SU-DHL-6 (cell line): ENCODE results near the gene H19.

Experiments
- CTCF ChIP-seq: fragments of 200-600 bp; sonication (generic); IDR thresholded peaks from one replicate; pipeline ENCODE4 v1.5.1; 2017; ENCODE audit warnings: antibody characterized with exemption, mild to moderate bottlenecking, low read length, moderate library complexity; ENCODE audit not compliant: insufficient read depth, poor library complexity, severe bottlenecking
- EZH2phosphoT487 ChIP-seq: fragments of 200-600 bp; sonication (generic), shearing (Covaris generic); conservative IDR thresholded peaks from 2 replicates; pipeline ENCODE4 v1.6.1; 2018; ENCODE audit warnings: mild to moderate bottlenecking, antibody characterized with exemption, low read length, moderate library complexity, mixed read lengths

GRCh38 chr11:1968454-1969002 lies 29.1 kb downstream of the H19 start:
- no peak for TF ChIP-seq CTCF
- no peak for TF ChIP-seq EZH2phosphoT487
